SK-MEL-5 (cell line): ENCODE measurements around the gene DPP10. TPM values are rescaled to one million over a fixed set of nuclear protein-coding genes. Genes with fewer than 3 reads are reported as not detected.
"Not testable (repeated sequence)": the region's sequence is repeated elsewhere in the genome, so short reads cannot be mapped to it uniquely, and the experiment has no call there.

Source experiments
- DNase-seq: peaks from one replicate; pipeline ENCODE4 v3.0.0-alpha.2; 2016; ENCODE audit warnings: low read depth, low spot score
- in situ Hi-C: cut with HindIII; loops from 2 replicates; pipeline ENCODE4 v1.10.0; 2016; ENCODE audit warnings: low sequenced_read_pairs, high pct_unique_total_duplicates, low pct_unique_long_range_greater_than_20kb
- total RNA-seq: library from RNA; depleted of rRNA; stranded (reverse); fragments of >200 nt; shearing (Covaris generic); gene quantifications from 2 replicates; pipeline ENCODE4 v1.2.3, GENCODE V29; 2014

The DPP10 gene
- total RNA-seq, 1 experiment from 2014 or later: not detected

- in situ Hi-C loops: no loop called here
- DNase-seq: no peak
Observed at GRCh38 chr2:114745700-114746099, 303.3 kb downstream of the DPP10 start.

- DNase-seq, in situ Hi-C loops: not testable (repeated sequence)
Observed at GRCh38 chr2:114748175-114748574, 305.7 kb downstream of the DPP10 start.

GRCh38 chr2:114752425-114752824 is 310.0 kb downstream of the DPP10 start:
- in situ Hi-C loops: no loop called here
- DNase-seq: no peak

GRCh38 chr2:114753145-114753544 is 310.7 kb downstream of the DPP10 start:
- no peak for DNase-seq
- in situ Hi-C loops: no loop called here

- in situ Hi-C loops: no loop called here
- no peak for DNase-seq
Observed at GRCh38 chr2:114754907-114755563, 312.6 kb downstream of the DPP10 start.

GRCh38 chr2:114762376-114762775 is 319.9 kb downstream of the DPP10 start:
- in situ Hi-C loops: no loop called here
- DNase-seq: no peak

GRCh38 chr2:114762986-114763385 is 320.5 kb downstream of the DPP10 start:
- DNase-seq: peak; percentile 34
- in situ Hi-C loops: no loop called here

- no peak for DNase-seq
- in situ Hi-C loops: no loop called here
Observed at GRCh38 chr2:114769110-114769509, 326.7 kb downstream of the DPP10 start.

- no peak for DNase-seq
- in situ Hi-C loops: no loop called here
Observed at GRCh38 chr2:114769991-114770390, 327.6 kb downstream of the DPP10 start.

- in situ Hi-C loops: no loop called here
- DNase-seq: no peak
Observed at GRCh38 chr2:114784046-114784445, 341.6 kb downstream of the DPP10 start.

- in situ Hi-C loops: no loop called here
- DNase-seq: no peak
Observed at GRCh38 chr2:114784890-114785583, 342.6 kb downstream of the DPP10 start.

GRCh38 chr2:114786901-114787300 is 344.5 kb downstream of the DPP10 start:
- in situ Hi-C loops: no loop called here
- no peak for DNase-seq

- DNase-seq: no peak
- in situ Hi-C loops: no loop called here
Observed at GRCh38 chr2:114787486-114787885, 345.0 kb downstream of the DPP10 start.

GRCh38 chr2:114789989-114790388 is 347.5 kb downstream of the DPP10 start:
- in situ Hi-C loops: no loop called here
- DNase-seq: no peak

- in situ Hi-C loops: no loop called here
- DNase-seq: no peak
Observed at GRCh38 chr2:114797540-114797939, 355.1 kb downstream of the DPP10 start.

- DNase-seq: no peak
- in situ Hi-C loops: no loop called here
Observed at GRCh38 chr2:114797942-114798341, 355.5 kb downstream of the DPP10 start.

- in situ Hi-C loops: no loop called here
- no peak for DNase-seq
Observed at GRCh38 chr2:114800371-114800770, 357.9 kb downstream of the DPP10 start.

GRCh38 chr2:114805195-114805594 is 362.8 kb downstream of the DPP10 start:
- in situ Hi-C loops: no loop called here
- DNase-seq: no peak

GRCh38 chr2:114810092-114810491 is 367.7 kb downstream of the DPP10 start:
- in situ Hi-C loops: no loop called here
- no peak for DNase-seq
